BE2C (cell line): ENCODE results near the gene NOC2L.

Experiments
- DNase-seq: peaks from one replicate; pipeline ENCODE4 v3.0.0-alpha.2; 2020
- H3K27me3 ChIP-seq: fragments of 250-450 bp; sonication (Bioruptor Pico); 2 replicates; pipeline ENCODE4 v1.5.1; 2020; ENCODE audit warnings: mild to moderate bottlenecking
- H3K36me3 ChIP-seq: fragments of 250-450 bp; sonication (Bioruptor Pico); 2 replicates; pipeline ENCODE4 v1.5.1; 2020; ENCODE audit warnings: mild to moderate bottlenecking
- H3K4me1 ChIP-seq: fragments of 250-450 bp; sonication (Bioruptor Pico); 2 replicates; pipeline ENCODE4 v1.5.1; 2020
- H3K4me3 ChIP-seq: 2 replicates; pipeline ENCODE4 v1.5.1; 2011; ENCODE audit warnings: low read depth, low read length
- H3K9me3 ChIP-seq: fragments of 250-450 bp; sonication (Bioruptor Pico); 2 replicates; pipeline ENCODE4 v1.5.1; 2020
- CTCF ChIP-seq: IDR thresholded peaks from 2 replicates; pipeline ENCODE4 v1.5.1; 2012; ENCODE audit warnings: mild to moderate bottlenecking, low read depth, low read length

Gene NOC2L

GRCh38 chr1:908661-909060, 50.4 kb downstream of the NOC2L start:
- TF ChIP-seq CTCF = no peak
- Histone ChIP-seq H3K9me3 (no peaks in the 10 kb centered on the region), H3K4me3 (no peak overlapping the region), H3K4me1 (peaks cover 52% of the 10 kb centered on the region), H3K36me3 (0 out of 2 replicates have a peak, but pooled peaks cover 3% of the 10 kb centered on the region), H3K27me3 (peaks cover 9% of the 10 kb centered on the region)
- no peak for DNase-seq

- peaks cover 9% of the 10 kb centered on the region for H3K27me3 ChIP-seq
- H3K4me1 ChIP-seq = peaks cover 45% of the 10 kb centered on the region
- H3K4me3 ChIP-seq = no peak overlapping the region
- no peak for DNase-seq
- TF ChIP-seq CTCF = no peak
- H3K36me3 ChIP-seq = 0 out of 2 replicates have a peak, but pooled peaks cover 3% of the 10 kb centered on the region
- no peaks in the 10 kb centered on the region for H3K9me3 ChIP-seq
Observed at GRCh38 chr1:907611-908451, 51.2 kb downstream of the NOC2L start.

GRCh38 chr1:906600-907420, 52.2 kb downstream of the NOC2L start:
- peaks cover 9% of the 10 kb centered on the region for H3K27me3 ChIP-seq
- H3K36me3 ChIP-seq = 0 out of 2 replicates have a peak, but pooled peaks cover 3% of the 10 kb centered on the region
- DNase-seq = no peak
- peaks cover 36% of the 10 kb centered on the region for H3K4me1 ChIP-seq
- no peak overlapping the region for H3K4me3 ChIP-seq
- no peak for TF ChIP-seq CTCF
- H3K9me3 ChIP-seq = no peaks in the 10 kb centered on the region

- no peak for TF ChIP-seq CTCF
- peaks cover 9% of the 10 kb centered on the region for H3K27me3 ChIP-seq
- peak; percentile 34 for DNase-seq
- H3K4me1 ChIP-seq = peaks cover 28% of the 10 kb centered on the region
- 0 out of 2 replicates have a peak, but pooled peaks cover 3% of the 10 kb centered on the region for H3K36me3 ChIP-seq
- H3K4me3 ChIP-seq = no peak overlapping the region
- no peaks in the 10 kb centered on the region for H3K9me3 ChIP-seq
Observed at GRCh38 chr1:905811-906599, 53.1 kb downstream of the NOC2L start.

GRCh38 chr1:905071-905749, 53.8 kb downstream of the NOC2L start:
- H3K9me3 ChIP-seq = no peaks in the 10 kb centered on the region
- peaks cover 9% of the 10 kb centered on the region for H3K27me3 ChIP-seq
- H3K36me3 ChIP-seq = 0 out of 2 replicates have a peak, but pooled peaks cover 3% of the 10 kb centered on the region
- peaks cover 20% of the 10 kb centered on the region for H3K4me1 ChIP-seq
- peak; percentile 85 for DNase-seq
- peak overlapping the region; percentile 35 for H3K4me3 ChIP-seq
- TF ChIP-seq CTCF = no peak
